HG03378 (cell line): ENCODE results near the gene SP9.

Experiments
- ATAC-seq: cut with Tn5 transposase; IDR thresholded peaks from one replicate; pipeline ENCODE4 v1.9.1; 2021; ENCODE audit warnings: mild to moderate bottlenecking, moderate library complexity; ENCODE audit not compliant: unreplicated experiment

Gene SP9

GRCh38 chr2:174333372-174334277 lies 1.1 kb upstream of the SP9 start:
- ATAC-seq = no peak

- ATAC-seq = no peak
These were observed 457 bp upstream of the SP9 start for GRCh38 chr2:174334278-174334715.

GRCh38 chr2:174335254-174335987 lies 667 bp downstream of the SP9 start:
- ATAC-seq = no peak

- no peak for ATAC-seq
These were observed 1.3 kb downstream of the SP9 start for GRCh38 chr2:174335988-174336500.

- ATAC-seq = no peak
These were observed 2.0 kb downstream of the SP9 start for GRCh38 chr2:174336501-174337336.

- no peak for ATAC-seq
These were observed 2.8 kb downstream of the SP9 start for GRCh38 chr2:174337337-174338146.

- no peak for ATAC-seq
These were observed 3.4 kb downstream of the SP9 start for GRCh38 chr2:174338147-174338605.

GRCh38 chr2:174338671-174339560 lies 4.2 kb downstream of the SP9 start:
- no peak for ATAC-seq

GRCh38 chr2:174339561-174340399 lies 5.0 kb downstream of the SP9 start:
- no peak for ATAC-seq

GRCh38 chr2:174340400-174341292 lies 5.9 kb downstream of the SP9 start:
- ATAC-seq = no peak

GRCh38 chr2:174341293-174341994 lies 6.7 kb downstream of the SP9 start:
- ATAC-seq = no peak

GRCh38 chr2:174341995-174342685 lies 7.4 kb downstream of the SP9 start:
- no peak for ATAC-seq

GRCh38 chr2:174342686-174343342 lies 8.1 kb downstream of the SP9 start:
- ATAC-seq = no peak

GRCh38 chr2:174343343-174343622 lies 8.5 kb downstream of the SP9 start:
- ATAC-seq = no peak

- no peak for ATAC-seq
These were observed 9.1 kb downstream of the SP9 start for GRCh38 chr2:174343623-174344455.
